ENCODE results near the gene EXOSC2.

- TF ChIP-seq POLR2A (IDR thresholded peaks at IDR 0.05; ENCODE audit: borderline replicate concordance, extremely low read depth, insufficient read depth, insufficient read length) (no peak), CTCF (IDR thresholded peaks at IDR 0.05 in 2 of 3, conservative IDR thresholded peaks at IDR 0.05 in 1 of 3; ENCODE audit: borderline replicate concordance in 1 of 3, insufficient read depth in 1 of 3, low read depth in 2 of 3, low read length in 2 of 3) (no peak), EZH2 (IDR thresholded peaks at IDR 0.05) (no peak), EGR1 (IDR thresholded peaks at IDR 0.05; ENCODE audit: low read depth) (no peak)
Measured at GRCh38 chr9:130698514-130698913, 4.9 kb downstream of the EXOSC2 start.
